Measurements from ENCODE around the gene STPG1. TPM values are rescaled to one million over a fixed set of nuclear protein-coding genes. Genes with fewer than 3 reads are reported as not detected.

STPG1 gene
- total and polyA plus RNA-seq, 2 donors (not counting 3 experiments of a cell fraction or from before 2014, with no cell fraction given), result 6.3 to 10.2 TPM

GRCh38 chr1:24386931-24387330, 26.7 kb downstream of the STPG1 start:
- dilution Hi-C loops (cut with MboI; ENCODE audit: extremely low pct_ligation_motif_present, low sequenced_read_pairs), result no loop called here
- no peak for TF ChIP-seq EZH2 (IDR thresholded peaks at IDR 0.05; ENCODE audit: borderline replicate concordance, low read depth, low read length, severe bottlenecking)
- no peak for TF ChIP-seq MYC (IDR thresholded peaks at IDR 0.05; ENCODE audit: low read depth, low read length)
- no peak for TF ChIP-seq JUN (IDR thresholded peaks at IDR 0.05; ENCODE audit: borderline replicate concordance, insufficient read depth, insufficient read length, low read depth)
- TF ChIP-seq, protein P1, sequence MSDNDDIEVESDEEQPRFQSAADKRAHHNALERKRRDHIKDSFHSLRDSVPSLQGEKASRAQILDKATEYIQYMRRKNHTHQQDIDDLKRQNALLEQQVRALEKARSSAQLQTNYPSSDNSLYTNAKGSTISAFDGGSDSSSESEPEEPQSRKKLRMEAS (IDR thresholded peaks at IDR 0.05; ENCODE audit: insufficient read depth, insufficient read length), result no peak
- no peak for TF ChIP-seq CTCF (IDR thresholded peaks at IDR 0.05; ENCODE audit: extremely low read depth in 1 of 2, insufficient read depth in 1 of 2, low read depth in 1 of 2, low read length in 2 of 2)
- no peak for TF ChIP-seq POLR2A (IDR thresholded peaks at IDR 0.05; ENCODE audit: low read depth, low read length)
- no peak for TF ChIP-seq POLR2AphosphoS5 (IDR thresholded peaks at IDR 0.05; ENCODE audit: insufficient read depth, low read depth, low read length)
- TF ChIP-seq GATA2 (IDR thresholded peaks at IDR 0.05; ENCODE audit: insufficient read depth, insufficient read length, low read depth, low read length), result no peak
- no peak for TF ChIP-seq FOS (IDR thresholded peaks at IDR 0.05; ENCODE audit: borderline replicate concordance, insufficient read depth, low read length)
- DNase-seq (ENCODE audit: low read depth, low spot score) (no peak), FAIRE-seq (no peak)
- H4K20me1 ChIP-seq (replicated peaks; ENCODE audit: control insufficient read depth, extremely low read depth, insufficient read depth, low read length), result no peaks in the 10 kb centered on the region
- no peak overlapping the region for H3K9ac ChIP-seq (replicated peaks; ENCODE audit: extremely low read depth, insufficient read depth, low read length)
- H3K4me2 ChIP-seq (ENCODE audit: insufficient read depth, low read length), result no peak overlapping the region
- BruUV-seq (replicated peaks), result no TSS peak
- intact Hi-C loops (cut with micrococcal nuclease), result no loop called here
- H3K4me3 ChIP-seq (replicated peaks in 1 of 3; ENCODE audit: insufficient read depth in 1 of 3, low read depth in 1 of 3, low read length in 3 of 3), result no peak overlapping the region
- no peaks in the 10 kb centered on the region for H3K9me1 ChIP-seq (replicated peaks; ENCODE audit: control insufficient read depth, extremely low read depth, insufficient read depth, low read length)
- no peak overlapping the region for H2AFZ ChIP-seq (ENCODE audit: low read depth, low read length)
- H3K79me2 ChIP-seq (ENCODE audit: control insufficient read depth, insufficient read depth, low read length), result no peaks in the 10 kb centered on the region
- H3K4me1 ChIP-seq (ENCODE audit: control insufficient read depth, extremely low read depth, insufficient read depth, low read length), result peaks cover 33% of the 10 kb centered on the region
- H3K36me3 ChIP-seq (ENCODE audit: control insufficient read depth in 2 of 2, extremely low read depth in 1 of 2, insufficient read depth in 2 of 2, low read length in 2 of 2), result no peaks in the 10 kb centered on the region
- CTCF ChIA-PET, result interaction anchor here (1.2 to 8.2 kb wide), 2 partner anchors 182 to 187 kb away, joined by 3 to 132 read pairs; no protein-coding TSS in a partner anchor
- H3K27ac ChIP-seq (ENCODE audit: insufficient read depth, low read depth, low read length), result no peak overlapping the region
- H3K9me3 ChIP-seq (replicated peaks; ENCODE audit: control insufficient read depth, insufficient read depth, low read length), result no peaks in the 10 kb centered on the region
- POLR2A ChIA-PET, result no interaction called here
- no peaks in the 10 kb centered on the region for H3K27me3 ChIP-seq (ENCODE audit: control insufficient read depth in 2 of 2, insufficient read depth in 2 of 2, low read length in 2 of 2)

All from endothelial cell of umbilical vein (primary cell).